ENCODE data around the gene AADAC.

Gene AADAC

GRCh38 chr3:151875759-151876158, 61.8 kb downstream of the AADAC start:
- H3K27ac ChIP-seq (ENCODE audit: low read depth, low read length), result no peak overlapping the region
- no peaks in the 10 kb centered on the region for H4K20me1 ChIP-seq (ENCODE audit: control insufficient read depth, insufficient read depth, low read depth, low read length)
- no peaks in the 10 kb centered on the region for H3K9me3 ChIP-seq (ENCODE audit: control insufficient read depth, insufficient read depth, low read length)
- H3F3A ChIP-seq (ENCODE audit: control insufficient read depth, insufficient read depth), result no peaks in the 10 kb centered on the region
- no peaks in the 10 kb centered on the region for H3K9me2 ChIP-seq (replicated peaks; ENCODE audit: control insufficient read depth, low read length)
- H3K4me2 ChIP-seq (ENCODE audit: low read length), result peak overlapping the region; percentile 13; the same call in 1 of the 2 replicates
- no peak for TF ChIP-seq CTCF (IDR thresholded peaks at IDR 0.05; ENCODE audit: low read depth, low read length, poor library complexity, severe bottlenecking)
- no peak for TF ChIP-seq EZH2phosphoT487 (IDR thresholded peaks at IDR 0.05; ENCODE audit: borderline replicate concordance, low read length)
- H3K79me2 ChIP-seq (ENCODE audit: control insufficient read depth, low read length), result no peaks in the 10 kb centered on the region
- H3K36me3 ChIP-seq (ENCODE audit: control insufficient read depth, low read length), result no peaks in the 10 kb centered on the region
- peaks cover 4% of the 10 kb centered on the region for H3K27me3 ChIP-seq (ENCODE audit: control insufficient read depth, low read length)
- peaks cover 27% of the 10 kb centered on the region for H3K4me1 ChIP-seq (ENCODE audit: control insufficient read depth, low read length)
- no peak overlapping the region for H3K4me3 ChIP-seq (ENCODE audit: low read length)

- Histone ChIP-seq H3K9me2 (replicated peaks; ENCODE audit: control insufficient read depth, low read length) (no peaks in the 10 kb centered on the region), H3K27me3 (ENCODE audit: control insufficient read depth, low read length) (peaks cover 4% of the 10 kb centered on the region), H4K20me1 (ENCODE audit: control insufficient read depth, insufficient read depth, low read depth, low read length) (no peaks in the 10 kb centered on the region), H3K79me2 (ENCODE audit: control insufficient read depth, low read length) (no peaks in the 10 kb centered on the region), H3F3A (ENCODE audit: control insufficient read depth, insufficient read depth) (no peaks in the 10 kb centered on the region), H3K27ac (ENCODE audit: low read depth, low read length) (no peak overlapping the region), H3K4me2 (ENCODE audit: low read length) (no peak overlapping the region), H3K36me3 (ENCODE audit: control insufficient read depth, low read length) (no peaks in the 10 kb centered on the region), H3K4me3 (ENCODE audit: low read length) (no peak overlapping the region), H3K9me3 (ENCODE audit: control insufficient read depth, insufficient read depth, low read length) (no peaks in the 10 kb centered on the region), H3K4me1 (ENCODE audit: control insufficient read depth, low read length) (peaks cover 17% of the 10 kb centered on the region)
- TF ChIP-seq CTCF (IDR thresholded peaks at IDR 0.05; ENCODE audit: low read depth, low read length, poor library complexity, severe bottlenecking) (no peak), EZH2phosphoT487 (IDR thresholded peaks at IDR 0.05; ENCODE audit: borderline replicate concordance, low read length) (no peak)
Measured at GRCh38 chr3:151877269-151877668, 63.4 kb downstream of the AADAC start.
